Spleen (tissue), 11 donors: ENCODE data around the gene IMP4. TPM values are rescaled to one million over a fixed set of nuclear protein-coding genes. Genes with fewer than 3 reads are reported as not detected.

Experiments used
- DNase-seq: peaks from one replicate; pipeline ENCODE4 v3.0.0-alpha.2; 2020
- H3K27ac ChIP-seq, 8 donors: fragments of 200-600 bp; sonication (generic) in 7 of 8; 1 replicate in 4 of 8; 2 replicates in 4 of 8; pipeline versions ENCODE4 v1.5.0 to v1.8.0; 2016 to 2021; ENCODE audit warnings: inconsistent platforms in 4 of 8, mild to moderate bottlenecking in 4 of 8, moderate library complexity in 1 of 8
- H3K27me3 ChIP-seq, 7 donors: fragments of 200-600 bp; sonication (generic) in 6 of 7; replicated peaks in 1 of 7; 1 replicate in 4 of 7; 2 replicates in 3 of 7; pipeline versions ENCODE4 v1.5.0 to v1.8.0; 2016 to 2021; ENCODE audit warnings: inconsistent platforms in 3 of 7, mild to moderate bottlenecking in 1 of 7
- H3K36me3 ChIP-seq, 6 donors: fragments of 200-600 bp; sonication (generic) in 5 of 6; 1 replicate in 4 of 6; 2 replicates in 2 of 6; pipeline versions ENCODE4 v1.5.0 to v1.8.0; 2016 to 2021; ENCODE audit warnings: inconsistent platforms in 2 of 6
- H3K4me1 ChIP-seq, 6 donors: fragments of 200-600 bp; sonication (generic) in 5 of 6; 1 replicate in 3 of 6; 2 replicates in 3 of 6; pipeline versions ENCODE4 v1.5.0 to v1.8.0; 2016 to 2021; ENCODE audit warnings: inconsistent platforms in 3 of 6
- H3K4me3 ChIP-seq, 8 donors: fragments of 200-600 bp; sonication (generic) in 7 of 8; 1 replicate in 4 of 8; 2 replicates in 4 of 8; pipeline versions ENCODE4 v1.5.0 to v1.8.0; 2016 to 2021; ENCODE audit warnings: inconsistent platforms in 4 of 8, mild to moderate bottlenecking in 4 of 8, moderate library complexity in 2 of 8
- H3K9me3 ChIP-seq, 8 donors: fragments of 200-600 bp; sonication (generic) in 7 of 8; 1 replicate in 4 of 8; 2 replicates in 4 of 8; pipeline versions ENCODE4 v1.5.0 to v1.8.0; 2016 to 2021; ENCODE audit warnings: inconsistent platforms in 4 of 8
- POLR2A ChIP-seq, 3 donors: fragments of 450-650 bp; IDR thresholded peaks; one replicate each; pipeline ENCODE4 v1.5.1; 2017; ENCODE audit warnings: antibody characterized with exemption in 3 of 3, mild to moderate bottlenecking in 1 of 3
- POLR2AphosphoS5 ChIP-seq, 3 donors: sonication (generic); formaldehyde crosslinking; IDR thresholded peaks; one replicate each; pipeline ENCODE4 v1.5.1; 2017; ENCODE audit warnings: antibody characterized with exemption in 3 of 3
- WGBS, 5 donors: extraction: QIAGEN DNeasy Blood & Tissue Kit in 3 of 5; methylation state at CpG; one replicate each; pipeline versions ENCODE4 v1.1.5 to v1.1.7; 2013 to 2018; 5-methylcytosine and 5-hydroxymethylcytosine counted together
- intact Hi-C: fragments of 100-400 bp; cut with DNase I; formaldehyde crosslinking; loops from one replicate; pipeline ENCODE4 v1.15.0; 2023; ENCODE audit warnings: low total_unique reads
- polyA plus RNA-seq, 3 donors: library from polyadenylated mRNA; stranded (reverse); fragments of 200-250 nt; gene quantifications; one replicate each; pipeline ENCODE4 v1.2.1, GENCODE V29; 2013
- total RNA-seq, 7 donors: library from RNA; depleted of rRNA in 3 of 7; stranded (reverse); fragments of >200 nt in 3 of 7; fragmentation: NEBNext Ultra II Directional in 4 of 7; extraction: Animal tissue kit (Norgen Biotek cat#: 25700) in 4 of 7; gene quantifications; one replicate each; pipeline versions ENCODE4 v1.1.0 to v1.2.1, GENCODE V29; 2016 to 2021
- TF ChIP-seq, protein P1 (sequence below), 11 experiments: fragments of 200-600 bp in 7 of 11; fragments of 450-650 bp in 4 of 11; sonication (generic) in 4 of 11; IDR thresholded peaks in 8 of 11; conservative IDR thresholded peaks in 3 of 11; 1 replicate in 7 of 11; 2 replicates in 4 of 11; pipeline versions ENCODE4 v1.4.0 to v1.8.0; 2016 to 2021; ENCODE audit warnings: antibody characterized with exemption in 11 of 11, inconsistent platforms in 4 of 11, mild to moderate bottlenecking in 1 of 11
- donor health status: healthy with polysubstance abuse.
- donor health status: DM: no; HTN: no; CAD: no; lungs with moderate emphysema.
- donor health status: DM: no; HTN: no; CAD: no.
- donor health status: Bipolar disorder and iron deficiency.
- donor health status: healthy.
- donor health status: DM: no; HTN: no; CAD: no.
- donor health status: DM: yes; HTN: yes; CAD: no.

IMP4 gene
- total and polyA plus RNA-seq, 10 donors: 50.2 to 85.0 (median 66.7) TPM

DNA sequence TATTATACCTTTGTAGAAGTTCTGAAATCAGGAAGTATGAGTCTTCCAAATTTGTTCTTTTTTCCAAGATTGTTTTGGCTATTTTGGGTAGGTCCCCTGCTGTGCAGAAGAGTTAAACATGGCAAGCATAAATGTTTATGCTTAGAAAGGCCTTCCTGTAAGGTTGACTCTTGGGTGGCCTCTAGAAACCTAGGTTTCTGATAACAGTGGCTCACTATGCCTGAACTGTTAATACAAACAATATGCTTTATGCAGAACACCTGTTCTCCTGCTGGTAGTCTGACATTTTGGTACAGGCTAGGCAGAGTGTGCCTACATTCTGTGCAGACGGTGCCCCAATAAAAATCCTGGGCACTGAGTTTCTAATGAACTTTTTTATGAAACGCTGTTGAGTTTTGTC lies 23.3 kb downstream of the IMP4 start:
- TF ChIP-seq POLR2A (IDR thresholded peaks at IDR 0.05) (no peak), POLR2AphosphoS5 (IDR thresholded peaks at IDR 0.05) (no peak)
- TF ChIP-seq, protein P1, sequence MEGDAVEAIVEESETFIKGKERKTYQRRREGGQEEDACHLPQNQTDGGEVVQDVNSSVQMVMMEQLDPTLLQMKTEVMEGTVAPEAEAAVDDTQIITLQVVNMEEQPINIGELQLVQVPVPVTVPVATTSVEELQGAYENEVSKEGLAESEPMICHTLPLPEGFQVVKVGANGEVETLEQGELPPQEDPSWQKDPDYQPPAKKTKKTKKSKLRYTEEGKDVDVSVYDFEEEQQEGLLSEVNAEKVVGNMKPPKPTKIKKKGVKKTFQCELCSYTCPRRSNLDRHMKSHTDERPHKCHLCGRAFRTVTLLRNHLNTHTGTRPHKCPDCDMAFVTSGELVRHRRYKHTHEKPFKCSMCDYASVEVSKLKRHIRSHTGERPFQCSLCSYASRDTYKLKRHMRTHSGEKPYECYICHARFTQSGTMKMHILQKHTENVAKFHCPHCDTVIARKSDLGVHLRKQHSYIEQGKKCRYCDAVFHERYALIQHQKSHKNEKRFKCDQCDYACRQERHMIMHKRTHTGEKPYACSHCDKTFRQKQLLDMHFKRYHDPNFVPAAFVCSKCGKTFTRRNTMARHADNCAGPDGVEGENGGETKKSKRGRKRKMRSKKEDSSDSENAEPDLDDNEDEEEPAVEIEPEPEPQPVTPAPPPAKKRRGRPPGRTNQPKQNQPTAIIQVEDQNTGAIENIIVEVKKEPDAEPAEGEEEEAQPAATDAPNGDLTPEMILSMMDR (IDR thresholded peaks at IDR 0.05 in 8 of 11, conservative IDR thresholded peaks at IDR 0.05 in 3 of 11): no peak
- intact Hi-C loops: no loop called here
- DNase-seq: no peak
- Histone ChIP-seq H3K27me3 (no peaks in the 10 kb centered on the region), H3K36me3 (peaks cover 0 to 23% (median 0%) of the 10 kb centered on the region in 6 donors), H3K4me3 (no peak overlapping the region), H3K9me3 (no peaks in the 10 kb centered on the region), H3K4me1 (peaks cover 10 to 27% (median 20%) of the 10 kb centered on the region in 6 donors), H3K27ac (no peak overlapping the region)
- WGBS, 5 donors: 88 to 96% (median 93%) methylated on average over 2 of the region's 2 CpGs

- TF ChIP-seq POLR2AphosphoS5 (IDR thresholded peaks at IDR 0.05) (no peak), POLR2A (IDR thresholded peaks at IDR 0.05) (no peak)
- TF ChIP-seq, protein P1 (IDR thresholded peaks at IDR 0.05 in 8 of 11, conservative IDR thresholded peaks at IDR 0.05 in 3 of 11): no peak
- WGBS, 5 donors: 85 to 94% (median 86%) methylated on average over 1 of the region's 1 CpG
- Histone ChIP-seq H3K27ac (no peak overlapping the region), H3K9me3 (no peaks in the 10 kb centered on the region), H3K27me3 (no peaks in the 10 kb centered on the region), H3K4me1 (peaks cover 17 to 35% (median 28%) of the 10 kb centered on the region in 6 donors), H3K4me3 (no peak overlapping the region), H3K36me3 (peaks cover 0 to 26% (median 0%) of the 10 kb centered on the region in 6 donors)
- no peak for DNase-seq
- intact Hi-C loops: no loop called here
Measured at GRCh38 chr2:130366720-130367119, 24.0 kb downstream of the IMP4 start.

- Histone ChIP-seq H3K4me1 (peaks cover 17 to 55% (median 43%) of the 10 kb centered on the region in 6 donors), H3K9me3 (no peaks in the 10 kb centered on the region), H3K27ac (peak overlapping the region in 2 of 8 donors; percentile 95 to 98), H3K4me3 (no peak overlapping the region), H3K27me3 (no peaks in the 10 kb centered on the region), H3K36me3 (peaks cover 0 to 34% (median 0%) of the 10 kb centered on the region in 6 donors)
- no peak for TF ChIP-seq POLR2A (IDR thresholded peaks at IDR 0.05)
- TF ChIP-seq, protein P1 (IDR thresholded peaks at IDR 0.05 in 8 of 11, conservative IDR thresholded peaks at IDR 0.05 in 3 of 11): no peak
- TF ChIP-seq POLR2AphosphoS5 (IDR thresholded peaks at IDR 0.05): no peak
- 88 to 92% (median 89%) methylated on average over 5 of the region's 5 CpGs for WGBS, 5 donors
- DNase-seq: no peak
- intact Hi-C loops: no loop called here
Measured at GRCh38 chr2:130368786-130369185, 26.1 kb downstream of the IMP4 start.

DNA sequence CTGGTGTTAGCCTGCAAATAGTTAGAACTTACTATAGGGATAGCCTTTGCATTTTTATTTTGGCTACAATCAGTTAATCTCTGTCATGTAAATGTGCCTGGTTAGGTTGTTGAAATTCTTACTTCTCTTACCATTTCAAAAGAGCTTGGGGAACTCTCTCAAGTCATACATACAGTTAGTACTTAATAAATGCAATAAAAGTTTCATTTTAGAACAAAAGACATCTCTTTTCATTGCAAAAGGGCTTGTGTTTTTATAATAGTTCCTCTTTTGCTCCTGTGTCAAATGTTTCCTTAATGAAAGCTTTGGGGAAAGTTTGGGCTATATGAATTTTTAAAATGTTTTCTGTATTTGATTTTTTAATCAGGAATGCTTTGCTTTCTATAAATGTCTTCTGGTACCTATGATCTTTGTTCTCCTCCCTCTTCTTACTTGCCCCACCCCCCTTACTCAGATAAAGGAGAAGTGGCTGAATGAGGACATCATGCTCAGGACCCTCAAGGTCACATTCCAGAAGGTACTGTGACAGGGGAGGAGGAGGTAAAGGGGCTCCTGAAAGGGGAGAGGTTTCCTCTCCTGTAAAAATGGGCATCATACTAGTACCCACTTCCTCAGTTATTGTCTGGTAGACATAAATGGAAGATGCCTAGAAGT lies 26.7 kb downstream of the IMP4 start:
- H3K27ac ChIP-seq: peak overlapping the region in 3 of 8 donors; percentile 95 to 98 (median 95)
- DNase-seq: no peak
- H3K9me3 ChIP-seq: no peaks in the 10 kb centered on the region
- no peaks in the 10 kb centered on the region for H3K27me3 ChIP-seq
- H3K36me3 ChIP-seq: peaks cover 0 to 35% (median 1%) of the 10 kb centered on the region in 6 donors
- H3K4me1 ChIP-seq: peaks cover 17 to 61% (median 49%) of the 10 kb centered on the region in 6 donors
- intact Hi-C loops: no loop called here
- TF ChIP-seq, protein P1 (IDR thresholded peaks at IDR 0.05 in 8 of 11, conservative IDR thresholded peaks at IDR 0.05 in 3 of 11): no peak
- H3K4me3 ChIP-seq: no peak overlapping the region
